Measurements from ENCODE around the gene CTRB1. TPM values are rescaled to one million over a fixed set of nuclear protein-coding genes. Genes with fewer than 3 reads are reported as not detected.
"Not testable (repeated sequence)": the region's sequence is repeated elsewhere in the genome, so short reads cannot be mapped to it uniquely, and the experiment has no call there.

Gene CTRB1
- total RNA-seq, 1 experiment from 2014 or later = not detected

DNA sequence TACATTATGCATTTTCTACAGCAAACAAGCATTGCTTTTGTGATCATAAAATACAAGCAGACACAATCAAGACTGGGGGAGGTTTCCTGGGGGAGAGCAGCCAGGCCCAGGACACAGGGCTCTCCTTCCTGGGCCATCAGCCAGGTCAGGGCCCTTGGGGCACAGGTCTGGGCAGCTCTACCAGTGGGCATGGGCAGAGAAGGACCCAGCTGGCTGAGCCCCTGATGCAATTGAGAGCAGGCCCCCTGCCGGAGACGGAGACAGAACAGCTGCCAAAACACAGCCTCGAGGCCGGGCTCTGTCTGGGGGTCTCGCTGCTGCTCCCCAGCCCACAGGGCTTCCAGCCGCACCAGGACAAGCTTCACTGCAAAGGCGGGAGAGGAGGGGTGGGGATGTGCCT is 21.8 kb downstream of the CTRB1 start:
- not testable (repeated sequence) for DNase-seq (ENCODE audit: low read depth)

DNA sequence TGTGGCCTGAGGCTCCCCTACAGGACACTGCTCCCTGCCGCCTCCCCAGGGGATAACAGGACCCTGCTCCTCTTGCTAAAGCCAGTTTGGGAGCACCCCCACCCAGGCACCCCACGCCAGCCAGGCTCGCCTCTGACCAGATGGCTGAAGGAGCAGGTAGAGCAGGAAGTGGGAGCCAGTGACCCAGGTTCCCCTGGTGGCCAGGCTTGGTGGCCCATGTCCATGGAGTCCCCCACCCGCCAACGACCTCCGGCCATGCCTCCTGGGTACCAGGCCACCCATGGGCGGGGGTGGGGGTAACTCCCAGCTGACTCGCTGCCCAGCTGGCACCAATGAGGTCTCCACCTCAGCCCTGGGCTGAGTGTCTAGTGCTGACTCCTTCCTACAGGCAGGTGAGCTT is 22.6 kb downstream of the CTRB1 start:
- no peak for DNase-seq (ENCODE audit: low read depth)

DNA sequence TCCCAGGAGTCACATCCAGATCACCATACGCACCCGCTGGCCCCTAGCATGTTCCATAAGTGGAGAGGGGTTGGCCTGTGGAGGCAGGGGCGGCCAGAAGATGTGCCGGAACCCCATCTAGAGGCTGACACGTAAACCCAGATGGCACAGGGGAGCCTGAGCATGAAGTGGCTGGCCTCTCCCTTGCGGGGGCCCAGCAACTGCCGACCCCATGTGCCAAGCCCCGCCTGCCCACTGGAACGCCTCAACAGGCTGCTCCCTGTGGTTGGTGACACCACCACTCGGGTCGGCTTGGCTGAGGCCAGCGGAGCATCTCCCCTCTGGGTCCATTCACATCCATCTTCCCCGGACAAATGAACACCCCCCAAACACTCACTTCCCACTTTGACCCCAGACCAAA is 23.2 kb downstream of the CTRB1 start:
- no peak for DNase-seq (ENCODE audit: low read depth)

DNA sequence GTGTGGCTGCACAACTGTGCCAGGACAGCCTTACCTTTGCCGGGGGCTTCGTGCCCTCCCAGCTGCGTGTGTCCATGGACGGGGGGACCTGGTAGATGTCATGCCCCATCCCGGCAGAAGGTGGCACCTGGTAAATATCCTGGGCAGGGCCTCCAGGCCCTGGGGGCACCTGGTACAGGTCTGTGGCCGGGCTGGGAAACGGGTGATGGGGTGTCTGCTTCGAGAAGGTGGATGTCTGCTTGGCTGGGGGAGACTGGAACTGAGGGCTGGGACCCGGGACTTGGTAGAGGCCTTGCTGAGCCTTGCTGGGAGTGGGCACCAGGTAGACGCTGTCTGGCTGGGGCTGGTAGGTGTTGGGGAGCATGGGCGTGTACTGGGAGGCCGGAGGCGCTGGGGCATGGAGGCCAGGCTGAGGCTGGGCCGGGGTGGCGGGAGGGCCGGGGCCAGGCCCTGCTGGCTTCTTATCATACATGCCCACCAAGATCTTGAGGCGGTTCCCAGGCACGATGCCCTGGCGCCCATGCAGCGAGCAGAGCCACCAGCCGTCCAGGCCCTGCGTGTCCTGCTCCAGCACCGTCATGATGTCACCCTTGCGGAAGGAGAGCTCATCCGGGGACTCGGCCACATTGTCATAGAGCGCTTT is 23.8 kb downstream of the CTRB1 start:
- DNase-seq (ENCODE audit: low read depth) = not testable (repeated sequence)

DNA sequence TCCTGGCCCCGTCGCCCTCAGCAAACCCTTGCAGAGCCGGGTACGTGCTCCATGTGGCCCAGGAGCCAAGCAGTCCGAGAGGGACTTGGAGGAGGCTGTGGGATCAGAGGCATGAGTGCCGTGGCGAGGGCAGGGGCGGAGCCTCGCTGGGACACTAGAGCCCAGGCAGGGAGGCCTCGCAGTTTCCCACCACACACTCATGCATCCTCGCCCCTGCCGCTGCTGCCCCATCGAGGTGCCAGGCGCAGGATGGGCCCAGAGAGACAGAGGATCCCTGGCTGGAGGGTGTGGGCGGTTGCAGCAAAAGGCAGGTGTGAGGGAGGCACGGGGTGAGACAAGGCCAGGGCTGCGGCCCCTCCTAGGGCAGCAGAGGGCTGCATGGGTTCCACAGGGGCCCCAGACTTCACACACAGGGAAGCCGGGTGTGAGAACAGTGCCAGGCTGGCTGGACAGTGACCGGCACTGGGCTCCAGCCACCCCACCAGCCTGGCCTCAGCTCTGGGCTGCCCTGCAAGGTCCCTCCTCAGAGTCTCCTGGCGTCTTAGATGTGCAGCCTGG is 25.0 kb downstream of the CTRB1 start:
- no peak for DNase-seq (ENCODE audit: low read depth)

DNA sequence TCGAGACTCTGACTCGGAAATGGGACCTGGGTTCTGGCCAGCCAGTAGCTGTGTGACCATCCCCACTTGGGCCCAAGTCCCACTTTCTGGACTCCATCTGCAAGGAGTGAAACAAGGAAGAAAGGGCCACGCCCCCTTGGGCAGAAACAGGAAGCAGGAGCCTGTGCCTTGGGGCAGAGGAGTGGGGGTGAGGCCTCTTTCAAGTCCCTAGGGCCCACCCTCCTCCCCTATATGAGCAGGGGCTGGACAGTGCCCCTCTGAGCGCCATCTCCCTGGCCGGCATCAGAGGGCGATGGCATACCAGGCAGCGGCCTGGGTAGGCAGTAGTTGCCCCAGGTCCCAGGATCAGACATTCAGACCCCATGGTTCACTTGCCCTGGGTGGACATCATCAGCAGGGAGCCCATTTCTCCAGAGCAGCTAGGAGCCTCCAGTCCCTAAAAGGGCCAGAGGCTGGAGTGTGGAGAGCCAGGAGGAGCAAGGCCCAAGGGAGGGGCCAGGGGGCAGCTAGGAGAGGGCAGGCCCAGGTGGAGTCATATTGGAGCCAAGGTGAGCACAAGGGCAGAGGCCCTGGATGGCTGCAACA is 25.5 kb downstream of the CTRB1 start:
- peak; percentile 91 for DNase-seq (ENCODE audit: low read depth)

DNA sequence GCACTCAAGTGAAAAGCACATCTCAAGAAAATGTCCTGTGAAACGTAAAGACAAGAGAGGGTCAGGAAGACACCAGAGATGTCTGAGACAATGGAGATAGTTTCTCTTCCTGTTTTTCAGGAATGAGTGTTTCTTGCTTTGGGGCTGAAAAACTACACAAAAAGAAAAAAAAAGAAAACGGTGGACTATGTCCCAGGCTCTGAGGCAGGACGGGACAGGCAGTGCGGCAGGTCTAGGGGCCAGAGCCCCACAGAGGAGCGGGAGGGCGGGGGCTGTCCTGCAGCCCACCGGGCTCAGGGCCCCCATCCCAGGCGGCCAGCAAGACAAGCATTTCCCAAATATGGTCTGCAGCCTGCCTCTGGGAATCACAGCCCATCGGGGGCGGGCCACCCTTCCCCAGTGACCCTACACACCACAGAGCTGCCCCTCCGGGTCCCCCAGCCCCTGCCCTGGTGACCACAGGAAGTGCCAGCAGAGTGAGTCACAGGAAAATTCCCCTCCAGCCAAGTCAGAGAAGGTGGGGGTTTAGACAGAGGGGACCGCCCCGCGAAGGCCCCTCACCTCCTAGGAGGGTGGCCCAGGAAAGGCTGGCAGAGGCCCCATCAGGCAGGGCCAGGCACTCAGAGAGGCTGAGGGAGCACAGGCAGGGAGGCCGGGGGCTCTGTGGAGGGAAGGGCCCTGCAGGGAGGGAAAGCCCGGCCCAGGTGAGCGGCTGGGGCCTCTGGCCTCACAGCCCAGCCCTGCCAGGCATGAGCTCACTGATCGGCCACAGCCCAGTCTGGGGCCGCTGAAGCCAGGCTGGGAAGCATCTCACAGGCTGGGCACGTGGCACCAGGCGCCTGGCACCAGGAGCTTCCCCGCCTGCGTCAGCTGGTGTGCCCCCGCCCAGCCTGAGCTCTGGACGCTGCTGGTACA is 26.3 kb downstream of the CTRB1 start:
- DNase-seq (ENCODE audit: low read depth) = peak; percentile 99

DNA sequence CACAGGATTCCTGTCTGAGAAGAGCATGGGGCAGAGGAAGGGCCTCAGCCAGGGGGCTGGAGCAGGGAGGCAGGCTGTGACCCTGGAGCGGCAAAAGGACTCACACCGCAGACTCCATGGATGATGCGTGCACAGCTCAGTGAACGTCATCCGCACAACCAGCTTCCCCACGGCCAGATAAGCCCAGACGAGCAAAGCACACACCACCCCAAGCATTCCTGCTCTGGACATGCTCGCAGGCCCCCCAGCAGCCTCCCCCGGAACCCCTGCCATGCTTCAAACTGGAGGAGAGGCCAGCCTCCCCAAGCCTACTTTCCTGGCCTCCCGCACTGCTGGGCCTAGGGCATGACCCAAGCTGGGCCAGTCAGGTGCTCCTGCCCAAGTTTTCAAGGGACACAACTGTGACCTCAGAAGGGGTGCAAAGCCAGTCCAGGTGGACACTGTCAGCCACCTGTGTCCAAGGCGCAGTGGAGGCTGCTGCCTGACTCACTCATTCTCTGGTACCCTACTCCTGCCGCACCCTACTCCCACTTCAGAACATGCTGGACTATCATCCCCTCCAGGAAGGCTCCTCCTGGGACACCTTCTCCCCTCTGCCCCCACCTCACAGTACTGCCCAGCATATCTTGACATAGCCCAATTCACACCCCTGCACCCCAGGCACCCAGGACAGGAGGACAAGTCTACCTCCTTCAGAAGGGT is 27.9 kb downstream of the CTRB1 start:
- DNase-seq (ENCODE audit: low read depth) = no peak

DNA sequence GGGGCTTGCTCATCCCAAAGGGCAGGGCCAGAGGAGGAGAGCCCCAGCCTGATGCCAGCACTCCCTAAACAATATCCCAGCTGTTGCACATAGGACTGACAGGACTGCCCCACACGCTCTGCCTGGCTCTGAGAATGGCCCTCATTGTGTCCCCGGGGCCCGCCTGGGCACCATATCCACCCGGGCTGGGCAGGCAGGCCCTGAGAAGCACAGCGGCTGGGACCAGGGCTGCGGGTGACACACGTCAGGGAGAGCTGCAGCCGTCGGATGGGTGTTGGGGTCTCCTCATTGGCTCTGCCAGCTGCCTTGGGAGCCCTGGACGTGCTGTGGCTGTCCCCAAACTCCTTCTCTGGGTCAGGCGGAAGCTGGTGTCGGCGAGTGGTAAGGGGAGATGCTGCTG is 28.5 kb downstream of the CTRB1 start:
- DNase-seq (ENCODE audit: low read depth) = no peak

DNA sequence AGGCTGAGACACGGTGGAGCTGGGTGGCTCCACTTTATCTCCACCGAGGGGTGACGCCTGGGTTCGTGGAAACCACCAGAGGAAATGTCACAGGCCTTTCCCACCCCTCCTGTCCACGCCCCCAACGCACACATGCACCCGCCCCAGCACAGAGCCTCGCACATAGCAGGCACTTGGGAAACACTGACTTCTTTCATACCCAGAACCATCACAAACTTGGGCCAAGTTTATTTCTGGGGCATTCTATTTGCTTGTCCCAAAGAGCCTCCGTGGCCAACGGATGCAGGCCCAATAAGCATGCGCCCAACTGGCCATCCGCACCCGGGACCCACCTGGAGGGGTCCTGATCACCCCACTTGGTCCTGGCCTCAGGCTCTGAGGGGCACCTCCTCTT is 29.4 kb downstream of the CTRB1 start:
- DNase-seq (ENCODE audit: low read depth) = no peak

DNA sequence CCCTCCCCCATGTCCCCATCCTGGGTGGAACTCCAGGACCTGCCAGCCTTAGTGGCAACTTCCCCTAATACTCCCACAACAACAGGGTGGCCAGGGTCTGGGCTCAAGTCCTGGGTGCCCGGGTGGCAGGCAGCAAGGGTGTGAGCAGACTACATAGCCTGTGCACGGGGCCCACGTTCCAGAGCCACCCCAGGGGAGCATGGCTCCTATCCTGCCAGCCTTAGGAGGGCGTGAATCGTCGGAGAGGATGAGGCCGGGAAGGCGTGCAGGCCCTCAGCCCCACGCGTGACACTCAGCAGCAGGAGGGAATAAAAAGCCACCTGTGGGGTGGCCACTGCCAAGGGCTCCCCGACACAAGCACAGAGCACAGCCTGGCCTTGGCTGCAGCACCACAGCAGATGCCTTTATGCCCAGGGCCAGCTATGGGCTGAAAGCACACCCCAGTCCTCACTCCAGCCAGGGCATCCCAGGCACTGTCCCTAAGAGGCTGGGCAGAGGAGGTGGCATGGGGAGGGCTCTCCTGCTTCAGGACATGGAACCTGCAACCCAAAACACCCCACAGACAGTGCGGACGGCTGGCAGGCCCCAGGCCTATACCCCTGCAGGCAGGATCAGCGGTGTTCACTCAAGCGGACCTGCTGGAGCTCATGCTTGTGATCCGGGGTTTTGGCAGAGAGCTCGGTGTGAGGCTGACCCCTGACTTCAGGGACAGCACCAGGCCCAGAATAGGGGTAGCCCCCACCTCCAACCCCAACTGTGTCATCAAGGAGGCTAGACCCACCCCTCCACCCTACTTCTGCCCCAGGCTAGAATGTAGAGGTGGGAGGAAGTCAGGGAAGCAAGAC is 30.0 kb downstream of the CTRB1 start:
- no peak for DNase-seq (ENCODE audit: low read depth)

DNA sequence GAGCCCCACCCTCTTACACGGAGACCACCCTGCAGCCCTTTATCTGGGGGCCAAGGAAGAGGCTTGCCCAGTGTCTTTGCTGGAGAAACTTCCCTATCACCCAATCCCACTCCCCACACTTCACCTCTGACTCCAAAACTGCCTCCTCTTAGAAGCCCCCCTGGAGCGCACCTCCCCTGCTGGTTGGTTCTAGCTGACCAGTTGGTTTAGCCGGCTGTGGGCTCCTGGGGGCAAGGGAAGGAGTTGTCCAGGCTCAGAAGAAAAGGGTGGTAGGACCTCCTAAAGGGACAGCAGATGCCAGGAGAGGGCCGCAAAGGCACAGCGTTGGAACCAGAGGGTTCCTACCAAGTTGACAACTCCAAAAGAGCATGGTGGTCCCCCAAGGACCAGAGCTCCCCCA is 30.7 kb downstream of the CTRB1 start:
- no peak for DNase-seq (ENCODE audit: low read depth)

DNA sequence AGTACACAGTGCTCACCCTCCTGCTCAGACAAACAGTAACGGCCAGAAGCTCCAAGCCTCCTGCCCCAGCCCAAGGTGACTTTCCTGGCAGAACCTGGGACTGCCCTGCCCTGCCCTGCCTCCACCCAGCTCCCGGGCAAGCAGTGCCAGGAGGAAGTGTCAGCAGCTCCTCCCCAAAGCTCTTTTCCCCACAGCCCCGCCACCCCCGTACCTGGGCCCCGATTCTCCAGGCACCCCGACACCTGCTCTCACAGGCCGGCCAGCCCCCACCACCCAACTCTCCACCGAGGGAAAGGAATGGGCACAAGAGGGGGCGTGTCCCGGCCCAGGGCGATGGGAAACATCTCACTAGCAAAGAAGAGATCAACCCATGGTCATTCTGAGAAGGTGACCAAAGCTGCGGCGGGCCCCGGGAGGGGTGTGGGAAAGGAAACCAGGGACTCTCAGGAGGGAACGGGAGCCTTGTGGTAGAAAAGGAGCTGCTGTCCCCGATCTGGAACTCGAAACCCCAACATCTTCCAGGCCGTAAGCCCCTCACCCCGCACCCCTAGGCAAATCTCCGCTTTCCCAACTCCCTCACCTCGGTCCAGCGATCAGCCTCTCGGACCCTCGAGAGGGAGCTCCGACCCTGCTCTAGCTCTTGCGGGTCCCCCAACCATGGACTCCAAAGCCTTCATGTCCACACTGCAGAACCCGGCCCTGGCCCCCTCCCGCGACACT is 31.5 kb downstream of the CTRB1 start:
- peak; percentile 29 for DNase-seq (ENCODE audit: low read depth)

DNA sequence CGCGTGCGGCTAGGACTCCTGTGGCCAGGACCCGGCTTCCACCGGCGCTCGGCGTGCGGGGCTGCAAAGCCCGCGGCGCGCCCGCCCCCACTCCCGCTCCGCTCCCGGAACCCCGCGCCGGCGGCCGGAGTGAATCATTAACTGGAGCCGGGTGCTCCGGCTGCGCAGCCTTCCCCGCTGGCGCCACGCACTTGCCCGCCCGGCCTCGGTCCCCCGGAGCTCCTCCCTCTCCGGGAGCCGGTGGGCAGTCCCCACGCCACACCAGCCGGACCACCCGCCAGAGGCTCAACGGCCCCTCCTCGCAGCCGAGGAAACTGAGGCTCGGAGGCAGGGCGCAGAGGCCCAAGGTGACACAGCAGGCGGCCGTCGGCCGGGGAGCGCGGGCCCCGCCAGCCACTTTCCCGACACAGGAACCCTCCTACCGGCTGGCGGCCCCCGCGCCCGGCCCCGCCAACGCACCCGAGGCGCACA is 32.1 kb downstream of the CTRB1 start:
- peak; percentile 41 for DNase-seq (ENCODE audit: low read depth)

DNA sequence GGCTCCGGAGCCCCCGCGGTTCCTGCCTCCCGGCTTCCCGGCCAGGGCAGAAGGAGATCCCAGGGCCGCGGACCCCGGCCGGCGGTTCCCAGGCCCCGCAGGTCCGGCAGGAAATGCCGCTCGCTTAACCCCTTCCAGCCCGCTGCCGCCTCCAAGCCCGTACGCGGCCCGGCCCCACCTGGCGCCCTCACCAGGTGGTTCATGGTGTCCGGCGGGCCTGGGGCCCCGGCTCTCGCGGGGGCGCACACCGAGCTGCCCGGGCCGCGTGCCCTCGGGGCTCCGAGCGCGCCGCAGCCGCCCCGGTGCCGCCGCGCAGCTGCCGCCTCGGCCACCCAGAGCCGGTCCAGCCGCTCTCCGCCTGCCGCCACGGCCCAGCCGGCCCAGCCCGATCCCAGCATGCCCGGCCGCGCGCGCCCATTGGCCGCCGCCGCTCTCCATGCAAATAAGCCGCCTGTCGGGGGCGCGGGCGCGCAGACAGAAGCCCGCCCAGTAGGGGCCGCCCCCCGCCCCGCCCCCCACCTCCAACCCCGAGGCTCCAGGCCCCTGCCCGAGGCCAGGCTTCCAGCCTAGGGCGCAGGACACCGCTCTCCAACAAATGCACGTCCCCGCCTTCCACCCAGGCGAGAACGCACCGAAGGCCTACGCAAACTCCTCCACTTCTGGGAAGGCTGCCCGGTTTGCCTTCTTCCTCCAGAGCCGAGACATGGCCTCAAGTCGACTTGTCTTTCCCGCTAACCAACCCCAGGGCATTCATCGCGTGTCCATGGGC is 32.7 kb downstream of the CTRB1 start, which contains the start of gene BCAR1:
Gene BCAR1, minus strand, starts transcription at position 345 of the 769 bp plus-strand sequence. Its CDS starts 142 bp downstream, at position 203.
- DNase-seq (ENCODE audit: low read depth) = peak; percentile 85

DNA sequence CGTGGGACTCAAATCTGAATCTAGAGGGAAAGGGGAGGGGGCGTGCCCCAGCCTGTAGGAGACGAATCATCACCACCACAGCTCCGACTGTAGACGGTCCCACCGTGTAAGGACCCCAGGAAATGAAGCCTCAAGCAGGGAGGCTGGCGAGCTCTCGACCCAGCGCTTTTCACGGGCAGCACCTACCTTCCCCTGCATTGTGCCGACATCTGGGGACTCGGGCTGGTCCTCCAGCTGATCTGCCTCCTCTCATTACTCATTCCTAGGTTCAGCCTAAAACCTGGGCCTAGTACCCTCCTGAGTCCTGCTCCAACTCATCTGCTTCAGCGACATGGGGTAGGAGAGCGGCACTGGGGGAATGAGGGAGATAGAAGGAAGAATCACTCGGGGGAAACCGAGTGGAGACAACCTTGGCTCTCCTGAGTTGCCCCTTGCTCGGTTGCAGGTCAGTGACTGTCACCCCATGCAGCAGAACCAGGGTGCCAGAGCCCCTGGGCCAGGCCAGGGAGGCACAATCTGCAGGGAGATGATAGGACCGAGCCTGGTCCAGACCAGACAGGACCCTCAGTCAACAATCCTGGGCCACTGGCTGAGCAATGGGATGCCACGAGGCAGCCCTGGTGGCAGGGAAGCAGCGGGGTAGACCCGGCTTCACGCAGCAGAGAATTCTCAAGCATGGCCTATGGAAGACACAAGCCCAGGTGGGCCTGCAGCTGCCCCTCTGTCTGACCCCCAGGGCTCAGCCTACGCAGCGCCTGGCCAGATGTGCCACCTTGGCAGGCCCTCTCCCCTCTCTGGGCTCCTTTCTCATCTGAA is 33.5 kb downstream of the CTRB1 start:
- DNase-seq (ENCODE audit: low read depth) = no peak

DNA sequence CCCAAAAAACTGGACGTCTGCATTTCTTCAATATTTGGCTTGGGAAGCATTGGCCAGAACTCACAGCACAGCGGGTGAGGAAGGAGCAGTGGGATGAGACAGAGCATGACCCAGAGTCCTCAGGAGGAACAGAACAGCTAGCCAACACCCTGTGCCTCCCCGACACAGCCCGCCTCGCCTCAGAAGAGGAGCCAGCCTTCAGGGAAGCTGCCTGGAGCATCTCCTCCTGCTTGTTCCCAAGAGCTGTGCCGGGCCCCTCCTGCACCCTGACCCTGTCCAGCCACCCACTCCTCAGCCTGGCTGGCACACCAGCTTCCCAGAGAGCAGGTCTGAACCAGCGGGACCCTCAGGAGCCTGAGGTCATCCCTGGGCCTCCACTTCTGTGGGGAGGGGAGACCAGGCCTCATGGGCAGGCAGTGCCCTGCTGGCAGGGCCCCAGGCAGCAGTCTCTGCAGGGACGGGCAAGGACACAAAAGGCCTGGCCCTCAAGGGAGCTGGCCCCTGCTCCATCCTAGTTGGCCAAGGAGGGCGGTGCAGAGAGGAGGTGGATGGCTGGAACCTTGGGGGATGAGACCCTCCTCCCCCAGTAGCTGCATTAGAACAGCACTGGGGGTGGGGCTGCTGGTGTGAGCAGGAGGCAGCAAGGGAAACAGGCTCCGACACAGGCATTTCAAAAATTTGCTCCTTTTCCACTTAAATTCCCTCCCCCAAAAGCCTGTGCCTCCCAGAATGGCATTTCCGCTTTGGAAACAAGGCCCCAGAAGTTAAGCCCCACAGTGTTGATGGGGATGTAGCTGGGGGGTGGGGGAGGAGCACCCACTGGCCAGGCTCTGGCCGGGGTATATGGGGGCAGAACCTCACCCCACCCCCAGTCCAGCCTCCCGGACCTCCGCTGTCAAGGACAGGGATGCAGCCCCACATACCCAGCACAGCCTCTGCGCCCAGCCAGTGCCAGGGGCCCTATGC is 34.4 kb downstream of the CTRB1 start:
- DNase-seq (ENCODE audit: low read depth) = no peak
